Naive B cell (primary cell): Measurements from ENCODE around the gene GRB7. TPM values are rescaled to one million over a fixed set of nuclear protein-coding genes. Genes with fewer than 3 reads are reported as not detected.

Experiments
- ATAC-seq, 2 donors: fragments of 150-1000 bp; cut with Tn5 transposase; 2 replicates each; pipeline ENCODE4 v1.10.0; 2021; ENCODE audit warnings: low read depth in 2 of 2, mild to moderate bottlenecking in 2 of 2, moderate library complexity in 2 of 2
- DNase-seq: peaks from one replicate; pipeline ENCODE4 v3.0.0; 2022
- H3K27ac Mint-ChIP-seq, 6 donors: one replicate each; pipeline ENCODE4 v1.8.0; 2020 to 2022; ENCODE audit warnings: mild to moderate bottlenecking in 6 of 6, mixed read lengths in 6 of 6, moderate library complexity in 5 of 6, inconsistent platforms in 2 of 6
- H3K27me3 Mint-ChIP-seq, 3 donors: one replicate each; pipeline ENCODE4 v1.8.0; 2021 to 2022; ENCODE audit warnings: mixed read lengths in 3 of 3, mild to moderate bottlenecking in 1 of 3
- H3K36me3 Mint-ChIP-seq, 2 donors: one replicate each; pipeline ENCODE4 v1.8.0; 2020 to 2022; ENCODE audit warnings: mixed read lengths in 2 of 2, inconsistent platforms in 1 of 2, mild to moderate bottlenecking in 1 of 2
- H3K4me1 Mint-ChIP-seq, 3 donors: one replicate each; pipeline ENCODE4 v1.8.0; 2020 to 2022; ENCODE audit warnings: mixed read lengths in 3 of 3, inconsistent platforms in 1 of 3, mild to moderate bottlenecking in 1 of 3, moderate library complexity in 1 of 3
- H3K4me3 Mint-ChIP-seq, 8 donors: one replicate each; pipeline ENCODE4 v1.8.0; 2020 to 2022; ENCODE audit warnings: mild to moderate bottlenecking in 8 of 8, mixed read lengths in 8 of 8, moderate library complexity in 8 of 8, inconsistent platforms in 2 of 8
- H3K9me3 Mint-ChIP-seq, 7 donors: one replicate each; pipeline ENCODE4 v1.8.0; 2020 to 2022; ENCODE audit warnings: mixed read lengths in 7 of 7, mild to moderate bottlenecking in 5 of 7, inconsistent platforms in 2 of 7, moderate library complexity in 1 of 7
- polyA plus RNA-seq, 6 donors: library from polyadenylated mRNA; unstranded; fragments of 300-500 nt; fragmentation: Illumina TruSeq; gene quantifications; one replicate each; pipeline ENCODE4 v1.2.3, GENCODE V29; 2021; ENCODE audit warnings: low read depth in 6 of 6

GRB7 gene
- polyA plus RNA-seq, 6 donors from 2014 or later: 0.23 to 0.65 (median 0.29) TPM; not detected in 3

DNA sequence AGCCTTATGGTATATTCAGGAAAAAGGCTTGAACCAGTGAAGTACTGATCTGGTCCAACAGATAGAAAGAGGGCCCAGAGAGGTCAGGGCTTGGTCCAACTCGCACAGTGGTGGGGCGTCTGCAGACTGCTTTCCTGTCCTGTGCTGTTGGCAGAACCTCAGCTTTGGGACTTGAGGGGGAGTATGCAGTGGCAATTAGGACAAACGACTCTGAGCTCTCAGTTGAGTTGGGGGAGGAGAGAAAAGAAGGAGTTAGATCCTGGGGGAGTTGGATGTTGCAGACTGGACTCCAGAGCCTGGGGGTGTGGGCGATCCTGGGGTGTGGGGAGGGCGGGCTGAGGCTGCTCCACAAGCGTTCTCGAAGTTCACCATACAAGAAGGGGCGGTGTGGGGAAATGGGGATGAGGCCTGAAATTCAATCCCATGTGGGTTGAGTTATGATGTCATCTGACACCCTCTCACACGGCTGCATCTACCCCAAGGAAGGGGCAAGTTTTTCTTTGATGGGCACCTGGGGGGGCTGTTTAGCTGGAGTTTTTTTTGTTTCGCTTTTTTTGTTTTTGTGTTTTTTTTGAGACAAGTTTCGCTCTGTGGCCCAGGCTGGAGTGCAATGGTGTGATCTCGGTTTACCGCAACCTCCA is 14.6 kb downstream of the GRB7 start:
- ATAC-seq (no peak), DNase-seq (no peak)
- Mint-ChIP-seq H3K36me3 (no peaks in the 10 kb centered on the region), H3K27ac (peak overlapping the region in 5 of 6 donors; percentile 27 to 100 (median 90)), H3K4me3 (peak overlapping the region in 7 of 8 donors; percentile 37 to 88 (median 69)), H3K27me3 (no peaks in the 10 kb centered on the region), H3K4me1 (peaks cover 37 to 53% (median 49%) of the 10 kb centered on the region in 3 donors), H3K9me3 (peaks cover 0 to 2% (median 0%) of the 10 kb centered on the region in 7 donors)

DNA sequence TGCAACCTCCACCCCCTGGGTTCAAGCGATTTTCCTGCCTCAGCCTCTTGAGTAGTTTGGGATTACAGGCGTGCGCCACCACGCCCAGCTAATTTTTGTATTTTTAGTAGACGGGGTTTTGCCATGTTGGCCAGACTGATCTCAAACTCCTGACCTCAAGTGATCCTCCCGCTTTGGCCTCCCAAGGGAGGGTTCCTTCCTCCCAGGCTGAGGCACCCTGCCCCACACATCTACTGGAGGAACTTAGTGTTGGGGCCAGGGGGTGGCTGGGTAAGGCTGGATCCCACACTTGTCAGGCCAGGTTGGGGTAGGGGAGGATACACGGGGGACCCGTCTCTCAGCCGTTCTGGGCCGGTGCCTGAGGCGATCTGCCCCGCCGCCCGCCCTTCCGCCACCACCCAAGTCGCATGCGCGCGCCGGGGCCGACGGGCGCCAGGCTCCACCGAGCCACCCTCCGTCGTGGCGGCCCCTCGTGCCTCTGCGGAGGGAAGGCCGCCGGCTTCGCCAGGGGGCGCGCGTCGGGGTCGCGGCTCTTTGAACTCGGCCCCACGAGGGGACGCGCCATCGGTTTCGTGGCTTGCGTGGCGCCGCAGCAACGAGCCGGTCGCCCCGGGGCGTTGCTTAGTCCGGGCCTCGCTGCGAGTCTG is 15.9 kb downstream of the GRB7 start:
- Mint-ChIP-seq H3K27me3 (no peaks in the 10 kb centered on the region), H3K4me1 (peaks cover 49 to 66% (median 58%) of the 10 kb centered on the region in 3 donors), H3K9me3 (peaks cover 0 to 2% (median 0%) of the 10 kb centered on the region in 7 donors), H3K36me3 (no peaks in the 10 kb centered on the region), H3K27ac (peak overlapping the region; percentile 97 to 100 (median 98)), H3K4me3 (peak overlapping the region; percentile 82 to 92 (median 86))
- DNase-seq (peak; percentile 83), ATAC-seq (peak; percentile 29)

DNA sequence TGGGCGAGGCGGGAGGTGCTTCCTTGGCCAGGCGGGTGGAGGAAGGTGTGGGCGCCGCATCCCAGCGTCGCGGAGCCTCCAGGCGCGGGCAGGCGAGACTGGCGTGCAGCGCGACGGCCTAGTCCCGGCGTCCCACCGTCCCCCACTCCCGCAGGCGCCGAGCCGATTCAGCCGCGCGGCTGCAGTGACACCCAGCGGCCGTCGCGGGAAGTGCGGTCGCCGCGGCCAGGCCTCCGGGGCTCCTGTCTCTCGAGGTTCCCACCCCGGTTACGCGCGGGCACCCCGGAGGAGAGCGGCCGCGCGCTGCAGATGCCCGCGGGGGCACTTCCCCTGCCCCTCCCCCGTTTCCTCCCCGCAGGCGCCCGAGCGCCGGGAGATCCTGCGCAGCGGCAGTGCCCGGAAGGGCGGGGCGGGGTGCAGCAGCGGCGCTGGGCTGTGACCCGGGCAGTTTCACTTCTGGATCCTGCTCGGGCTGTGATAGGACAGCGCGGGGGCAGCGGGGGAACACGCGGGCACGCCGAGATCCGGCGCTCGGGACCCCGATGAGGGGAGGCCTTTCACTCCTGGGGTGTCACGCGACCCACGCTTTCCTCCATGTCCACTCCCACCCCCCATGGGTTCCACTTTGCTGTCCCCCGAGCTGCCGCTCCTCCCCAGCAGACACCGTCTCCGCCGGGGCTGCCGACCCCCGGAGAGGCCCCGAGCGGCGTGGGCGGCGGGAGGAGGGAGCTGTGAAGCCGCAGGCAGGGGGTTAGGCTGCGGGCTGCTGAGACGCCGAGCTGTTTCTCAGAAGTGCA is 16.6 kb downstream of the GRB7 start:
- peak overlapping the region; percentile 99 to 100 (median 100) for H3K27ac Mint-ChIP-seq
- DNase-seq (peak; percentile 100), ATAC-seq (peak; percentile 73 to 74)
- peaks cover 56 to 73% (median 66%) of the 10 kb centered on the region in 3 donors for H3K4me1 Mint-ChIP-seq
- H3K27me3 Mint-ChIP-seq: no peaks in the 10 kb centered on the region
- H3K4me3 Mint-ChIP-seq: peak overlapping the region; percentile 83 to 94 (median 90)
- H3K36me3 Mint-ChIP-seq: no peaks in the 10 kb centered on the region
- H3K9me3 Mint-ChIP-seq: peaks cover 0 to under 1% (median 0%) of the 10 kb centered on the region in 7 donors

DNA sequence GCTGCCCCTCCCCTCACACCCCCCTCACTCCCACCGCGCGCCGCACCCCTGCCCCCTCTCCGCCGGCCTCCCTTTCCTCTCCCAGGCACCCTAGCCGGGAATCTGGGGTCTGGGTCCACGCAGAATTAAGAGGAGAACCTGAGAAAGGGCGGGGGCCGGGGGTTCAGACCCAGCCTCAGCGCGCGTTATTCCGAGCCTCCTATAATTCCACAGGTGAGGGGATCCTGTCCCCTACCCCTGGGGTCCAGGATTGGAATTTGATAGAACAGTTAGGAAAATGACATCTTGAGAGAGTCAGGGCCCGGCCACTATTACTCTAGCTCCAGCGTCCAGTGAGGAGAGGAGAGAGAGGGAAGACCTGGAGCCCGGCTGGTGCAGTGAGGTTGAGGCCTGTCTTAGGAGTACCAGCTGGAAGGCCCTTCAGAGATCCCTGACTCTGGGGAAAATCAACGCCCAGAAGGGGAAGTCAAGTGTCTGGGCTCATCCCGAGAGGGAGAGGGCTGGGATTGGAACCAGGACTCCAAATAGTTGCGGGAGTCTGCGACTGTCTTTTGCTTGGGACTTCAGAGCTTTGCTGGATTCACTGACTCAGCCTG is 17.3 kb downstream of the GRB7 start:
- peak overlapping the region; percentile 76 to 94 (median 90) for H3K4me3 Mint-ChIP-seq
- no peaks in the 10 kb centered on the region for H3K36me3 Mint-ChIP-seq
- no peaks in the 10 kb centered on the region for H3K9me3 Mint-ChIP-seq
- H3K4me1 Mint-ChIP-seq: peaks cover 62 to 79% (median 72%) of the 10 kb centered on the region in 3 donors
- H3K27ac Mint-ChIP-seq: peak overlapping the region; percentile 99 to 100 (median 100)
- ATAC-seq (no peak), DNase-seq (no peak)
- no peaks in the 10 kb centered on the region for H3K27me3 Mint-ChIP-seq

DNA sequence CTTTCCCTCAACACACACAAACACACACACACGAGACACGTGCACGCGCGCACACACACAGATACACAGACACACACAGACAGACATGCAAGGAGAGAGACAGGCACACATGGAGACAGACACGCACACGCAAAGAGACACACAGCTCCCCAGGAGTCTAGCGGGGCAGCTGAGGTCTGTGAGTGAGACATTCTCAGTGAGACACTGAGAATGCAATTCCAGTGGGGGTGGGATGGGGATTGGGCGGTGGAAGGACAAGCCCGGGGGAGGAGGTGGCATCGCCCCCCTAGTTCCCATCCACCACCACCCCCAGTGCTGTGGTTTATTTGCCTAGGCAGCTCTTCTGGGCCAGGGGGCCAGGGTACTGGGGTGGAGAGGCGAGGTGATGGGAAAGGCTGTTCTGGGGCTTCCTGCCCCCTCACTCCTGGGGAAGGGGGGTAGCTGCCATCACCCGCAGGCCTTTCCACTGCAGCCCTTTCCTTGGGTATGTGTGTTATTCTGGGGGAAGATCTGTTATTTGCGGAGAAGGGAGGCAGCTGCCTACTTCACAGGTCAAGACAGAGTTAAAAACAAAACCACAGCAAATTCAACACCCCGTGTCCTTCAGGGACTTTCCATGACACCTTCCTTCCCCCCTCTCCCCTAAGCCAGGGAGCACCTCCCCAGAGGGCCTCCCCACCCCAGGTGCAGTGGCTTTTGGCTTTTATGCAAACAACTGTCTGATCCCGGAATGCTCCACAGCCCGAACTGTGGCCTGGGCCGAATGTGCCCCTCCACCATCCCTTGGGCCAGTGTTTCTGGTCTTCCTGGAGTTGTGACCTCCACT is 18.0 kb downstream of the GRB7 start:
- Mint-ChIP-seq H3K27ac (peak overlapping the region; percentile 99 to 100 (median 100)), H3K4me1 (peaks cover 62 to 80% (median 73%) of the 10 kb centered on the region in 3 donors), H3K4me3 (peak overlapping the region; percentile 76 to 94 (median 90)), H3K36me3 (no peaks in the 10 kb centered on the region), H3K9me3 (no peaks in the 10 kb centered on the region), H3K27me3 (no peaks in the 10 kb centered on the region)
- peak; percentile 39 to 46 for ATAC-seq
- peak; percentile 90 for DNase-seq

DNA sequence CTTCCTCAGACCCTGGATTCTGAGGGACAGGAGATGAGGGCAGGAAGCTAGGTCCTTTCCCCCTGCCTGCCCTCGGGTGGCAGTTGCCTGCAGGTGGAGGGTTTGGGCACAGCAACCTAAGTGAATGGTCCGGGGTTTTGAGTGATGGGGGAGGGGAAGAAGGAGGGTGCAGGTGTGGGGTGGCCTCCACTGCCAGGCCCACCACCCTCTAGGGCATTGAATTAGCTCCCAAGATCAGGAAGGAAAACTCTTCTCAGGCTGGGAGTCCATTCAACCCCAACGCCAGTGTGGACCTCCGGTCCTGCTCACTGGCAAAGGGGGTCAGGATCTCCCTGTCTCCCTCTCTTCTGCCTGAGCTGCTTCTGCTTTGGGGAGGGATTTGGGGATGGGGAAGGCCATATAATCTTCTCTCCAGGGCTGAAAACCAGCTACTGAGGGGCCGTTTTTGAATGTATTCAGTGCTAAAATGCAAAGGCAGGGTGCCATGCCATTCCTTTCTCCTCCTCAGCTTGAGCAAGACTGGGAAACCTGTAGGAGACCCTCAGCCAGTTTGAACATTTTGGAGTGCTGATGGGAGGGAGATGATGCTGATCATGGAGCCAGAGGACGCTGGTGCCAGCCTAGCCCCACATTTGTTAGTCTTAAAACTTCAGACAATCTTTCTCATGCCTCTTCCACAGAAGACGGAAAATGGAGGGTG is 18.8 kb downstream of the GRB7 start:
- DNase-seq (no peak), ATAC-seq (no peak)
- no peaks in the 10 kb centered on the region for H3K27me3 Mint-ChIP-seq

DNA sequence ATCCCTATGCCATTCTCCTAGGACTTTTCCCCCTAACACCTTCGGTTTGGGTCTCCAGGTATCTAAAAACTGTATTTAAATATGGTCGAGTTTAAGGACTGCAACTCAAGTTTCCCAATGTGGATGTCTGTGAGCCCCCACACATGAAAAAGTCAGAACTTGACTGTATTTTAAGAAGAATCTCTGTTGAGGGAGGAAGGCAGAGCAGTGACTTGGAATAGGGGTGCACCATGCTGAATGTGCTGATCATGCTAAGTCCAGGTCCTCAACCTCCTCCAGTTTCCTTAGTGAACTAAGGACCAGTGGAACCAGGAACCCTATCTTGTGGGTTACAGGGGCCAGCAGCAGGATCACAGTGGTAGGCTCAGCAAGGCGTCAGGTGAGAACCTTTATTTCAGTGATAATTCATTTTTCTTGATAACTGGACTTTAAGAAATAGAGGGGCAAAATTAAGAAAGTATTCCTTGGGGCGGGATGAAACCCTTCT is 19.5 kb downstream of the GRB7 start:
- ATAC-seq: no peak
- Mint-ChIP-seq H3K27ac (peak overlapping the region; percentile 99 to 100 (median 100)), H3K27me3 (no peaks in the 10 kb centered on the region), H3K9me3 (no peaks in the 10 kb centered on the region), H3K36me3 (no peaks in the 10 kb centered on the region), H3K4me3 (peak overlapping the region; percentile 36 to 94 (median 89)), H3K4me1 (peaks cover 57 to 84% (median 66%) of the 10 kb centered on the region in 3 donors)
- DNase-seq: no peak

More for the DNA sequence above, 18.8 kb downstream of the GRB7 start:
- no peaks in the 10 kb centered on the region for H3K9me3 Mint-ChIP-seq
- H3K36me3 Mint-ChIP-seq: no peaks in the 10 kb centered on the region
- H3K27ac Mint-ChIP-seq: peak overlapping the region; percentile 99 to 100 (median 100)
- peak overlapping the region; percentile 76 to 94 (median 90) for H3K4me3 Mint-ChIP-seq
- H3K4me1 Mint-ChIP-seq: peaks cover 59 to 85% (median 73%) of the 10 kb centered on the region in 3 donors

DNA sequence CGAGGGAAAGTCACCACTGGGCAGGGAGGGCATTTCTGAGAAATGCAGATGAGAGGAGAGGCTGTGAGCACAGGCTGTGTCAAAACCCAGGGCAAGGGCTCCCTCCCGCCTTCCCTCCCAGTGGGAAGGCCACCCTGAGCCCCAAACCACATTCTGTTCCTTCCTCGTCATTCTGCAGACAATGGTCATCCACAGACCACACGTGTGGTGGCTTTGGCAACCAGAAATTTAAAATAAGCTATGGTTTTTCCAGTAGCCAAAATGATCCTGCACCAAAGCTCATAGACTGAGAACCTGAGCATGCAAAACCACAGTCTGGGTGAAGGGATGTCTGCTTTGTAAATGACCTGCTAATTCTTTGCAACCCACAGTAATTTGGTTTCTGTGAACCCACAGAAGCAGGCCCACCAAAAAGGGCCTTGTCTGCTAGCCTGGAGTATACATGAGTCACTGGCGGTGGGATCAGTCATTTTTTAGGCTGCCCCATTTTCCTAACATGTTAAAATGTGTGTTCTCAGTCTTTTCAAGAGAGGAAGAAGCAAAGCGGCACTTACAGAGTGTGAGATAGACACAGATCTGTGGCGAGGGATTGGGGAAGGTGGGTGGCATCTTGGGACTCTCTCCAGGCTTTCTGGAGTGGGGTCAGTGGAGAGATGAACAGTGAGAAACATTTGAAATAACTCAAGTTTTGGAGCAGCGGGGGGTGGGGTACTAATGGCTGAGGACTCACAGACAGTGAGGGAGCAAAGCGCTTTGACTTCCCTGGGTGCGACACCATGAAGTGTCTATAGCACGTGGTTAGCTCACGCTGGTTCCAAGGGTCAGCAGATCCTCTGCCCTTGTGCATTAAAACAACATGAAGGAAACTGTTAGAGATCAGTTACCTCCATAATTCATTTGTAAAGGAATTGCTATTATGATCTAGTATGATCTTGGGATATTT is 20.5 kb downstream of the GRB7 start:
- peak overlapping the region; percentile 95 to 100 (median 100) for H3K27ac Mint-ChIP-seq
- H3K27me3 Mint-ChIP-seq: no peaks in the 10 kb centered on the region
- H3K4me1 Mint-ChIP-seq: peaks cover 57 to 82% (median 59%) of the 10 kb centered on the region in 3 donors
- peaks cover 6% of the 10 kb centered on the region in 2 donors for H3K36me3 Mint-ChIP-seq
- no peaks in the 10 kb centered on the region for H3K9me3 Mint-ChIP-seq
- peak overlapping the region; percentile 66 to 94 (median 88) for H3K4me3 Mint-ChIP-seq
- peak; percentile 31 for DNase-seq
- ATAC-seq: no peak

DNA sequence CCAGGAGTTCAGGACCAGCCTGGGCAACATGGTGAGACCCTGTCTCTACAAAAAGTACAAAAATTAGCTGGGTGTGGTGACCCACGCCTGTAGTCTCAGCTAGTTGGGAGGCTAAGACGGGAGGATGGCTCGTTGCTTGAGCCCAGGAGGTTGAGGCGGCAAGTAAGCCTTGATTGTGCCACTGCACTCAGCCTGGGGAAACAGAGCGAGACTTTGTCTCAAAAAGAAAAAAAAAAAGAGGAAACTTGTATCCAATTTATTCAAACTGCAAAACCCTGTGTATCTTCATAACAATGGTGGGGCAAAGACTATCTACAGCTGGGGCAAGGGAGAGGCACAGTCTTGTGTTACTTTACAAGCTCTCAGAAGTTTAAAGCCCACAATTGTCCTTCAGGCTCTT is 21.5 kb downstream of the GRB7 start:
- Mint-ChIP-seq H3K36me3 (peaks cover 7 to 9% of the 10 kb centered on the region in 2 donors), H3K27me3 (no peaks in the 10 kb centered on the region), H3K9me3 (no peaks in the 10 kb centered on the region), H3K4me1 (peaks cover 52 to 78% (median 53%) of the 10 kb centered on the region in 3 donors), H3K4me3 (peak overlapping the region; percentile 66 to 94 (median 86)), H3K27ac (peak overlapping the region; percentile 95 to 100 (median 100))
- no peak for ATAC-seq
- DNase-seq: peak; percentile 43

DNA sequence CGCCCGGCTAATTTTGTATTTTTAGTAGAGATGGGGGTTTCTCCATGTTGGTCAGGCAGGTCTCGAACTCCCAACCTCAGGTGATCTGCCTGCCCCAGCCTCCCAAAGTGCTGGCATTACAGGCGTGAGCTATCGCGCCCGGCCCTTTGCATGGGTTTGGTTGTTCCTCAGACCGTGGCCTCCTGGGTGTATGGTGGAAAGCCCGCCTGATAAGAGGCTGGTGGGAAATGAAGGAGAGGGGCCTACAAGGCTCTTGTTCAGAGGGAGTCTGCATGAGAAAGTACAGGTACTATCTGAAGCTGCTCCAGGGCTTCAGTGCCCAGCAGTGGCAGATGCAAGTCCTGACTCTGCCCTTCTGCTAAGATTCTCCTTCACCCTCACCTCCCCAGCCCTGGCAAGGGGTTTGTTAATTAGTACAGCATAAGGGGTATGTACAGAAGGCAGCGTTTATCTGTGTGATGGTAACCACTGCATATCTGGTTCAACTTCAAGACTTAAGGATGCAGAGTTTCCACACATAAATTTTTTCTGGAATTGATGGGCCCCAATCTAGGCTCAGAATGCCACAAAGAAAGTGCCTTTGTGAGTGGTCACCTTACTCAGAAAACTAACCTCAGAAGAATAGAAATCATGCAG is 24.2 kb downstream of the GRB7 start:
- peaks cover 47 to 82% (median 57%) of the 10 kb centered on the region in 3 donors for H3K4me1 Mint-ChIP-seq
- no peaks in the 10 kb centered on the region for H3K9me3 Mint-ChIP-seq
- H3K4me3 Mint-ChIP-seq: peak overlapping the region in 1 of 8 donors; percentile 47
- DNase-seq (no peak), ATAC-seq (no peak)
- H3K27ac Mint-ChIP-seq: peak overlapping the region; percentile 42 to 100 (median 84)
- H3K27me3 Mint-ChIP-seq: no peaks in the 10 kb centered on the region
- H3K36me3 Mint-ChIP-seq: peaks cover 30 to 32% of the 10 kb centered on the region in 2 donors
